Peyer's patch (tissue), 4 donors: ENCODE measurements around the gene PDSS2.

Experiments used
- CTCF ChIP-seq, 6 experiments: fragments of 450-650 bp in 4 of 6; fragments of 200-600 bp in 2 of 6; sonication (generic) in 1 of 6; IDR thresholded peaks; one replicate each; pipeline ENCODE4 v1.5.1; 2017 to 2019; ENCODE audit warnings: antibody characterized with exemption in 6 of 6, mild to moderate bottlenecking in 3 of 6, moderate library complexity in 1 of 6
- POLR2A ChIP-seq, 2 donors: fragments of 450-650 bp; IDR thresholded peaks; one replicate each; pipeline ENCODE4 v1.5.1; 2017; ENCODE audit warnings: antibody characterized with exemption in 2 of 2, mild to moderate bottlenecking in 2 of 2, moderate library complexity in 2 of 2

GRCh38 chr6:107154131-107154800 lies 305.1 kb downstream of the PDSS2 start:
- no peak for TF ChIP-seq POLR2A (IDR thresholded peaks at IDR 0.05)
- no peak for TF ChIP-seq CTCF (IDR thresholded peaks at IDR 0.05)
